Neural progenitor cell (in vitro differentiated cells): ENCODE data around the gene LINC01488. TPM values are rescaled to one million over a fixed set of nuclear protein-coding genes. Genes with fewer than 3 reads are reported as not detected.

Source experiments
- DNase-seq: peaks from one replicate; pipeline ENCODE4 v3.0.0-alpha.2; 2016; ENCODE audit warnings: low spot score
- H2AFZ ChIP-seq: fragments of 200-600 bp; sonication (generic); replicated peaks from 2 replicates; pipeline ENCODE4 v1.6.1; 2016; ENCODE audit warnings: antibody characterized with exemption
- H3F3A ChIP-seq: fragments of 200-600 bp; sonication (generic); 2 replicates; pipeline ENCODE4 v1.6.1; 2016; ENCODE audit warnings: antibody characterized with exemption, low read depth
- H3K27ac ChIP-seq: fragments of 200-600 bp; sonication (generic); 2 replicates; pipeline ENCODE4 v1.5.1; 2016; ENCODE audit warnings: mild to moderate bottlenecking
- H3K27me3 ChIP-seq: fragments of 200-600 bp; sonication (generic); 2 replicates; pipeline ENCODE4 v1.6.1; 2016; ENCODE audit warnings: mild to moderate bottlenecking, moderate library complexity
- H3K36me3 ChIP-seq: fragments of 200-600 bp; sonication (generic); 2 replicates; pipeline ENCODE4 v1.5.1; 2016
- H3K4me1 ChIP-seq: fragments of 200-600 bp; sonication (generic); 2 replicates; pipeline ENCODE4 v1.6.1; 2016; ENCODE audit warnings: mixed run types
- H3K4me2 ChIP-seq: fragments of 200-600 bp; sonication (generic); 2 replicates; pipeline ENCODE4 v1.6.1; 2016
- H3K4me3 ChIP-seq: fragments of 200-600 bp; sonication (generic); 2 replicates; pipeline ENCODE4 v1.5.1; 2016
- H3K79me2 ChIP-seq: fragments of 200-600 bp; sonication (generic); 2 replicates; pipeline ENCODE4 v1.6.1; 2016; ENCODE audit warnings: low read depth
- H3K9ac ChIP-seq: fragments of 200-600 bp; sonication (generic); 2 replicates; pipeline ENCODE4 v1.6.1; 2016
- H3K9me3 ChIP-seq: fragments of 200-600 bp; sonication (generic); 2 replicates; pipeline ENCODE4 v1.5.1; 2016; ENCODE audit warnings: low read depth
- H4K20me1 ChIP-seq: fragments of 200-600 bp; sonication (generic); 2 replicates; pipeline ENCODE4 v1.6.1; 2016; ENCODE audit warnings: low read depth
- H3K27ac Mint-ChIP-seq: 3 replicates; pipeline ENCODE4 v1.8.0; 2021; ENCODE audit warnings: mixed read lengths
- H3K27me3 Mint-ChIP-seq: 2 replicates; pipeline ENCODE4 v1.8.0; 2022; ENCODE audit warnings: low read depth, mild to moderate bottlenecking, inconsistent platforms, moderate library complexity, mixed read lengths; ENCODE audit not compliant: insufficient read depth
- H3K36me3 Mint-ChIP-seq: 3 replicates; pipeline ENCODE4 v1.8.0; 2021; ENCODE audit warnings: mixed read lengths
- H3K4me1 Mint-ChIP-seq: 3 replicates; pipeline ENCODE4 v1.8.0; 2021; ENCODE audit warnings: mixed read lengths
- H3K4me3 Mint-ChIP-seq: 3 replicates; pipeline ENCODE4 v1.8.0; 2021; ENCODE audit warnings: mild to moderate bottlenecking, moderate library complexity, mixed read lengths
- H3K9me3 Mint-ChIP-seq: 3 replicates; pipeline ENCODE4 v1.8.0; 2020; ENCODE audit warnings: mixed read lengths
- EZH2 ChIP-seq: fragments of 200-600 bp; sonication (generic); IDR thresholded peaks from 2 replicates; pipeline ENCODE4 v1.6.1; 2017; ENCODE audit warnings: antibody characterized with exemption, mild to moderate bottlenecking, moderate library complexity
- EZH2phosphoT487 ChIP-seq: fragments of 200-600 bp; sonication (generic); IDR thresholded peaks from 2 replicates; pipeline ENCODE4 v1.6.1; 2017; ENCODE audit warnings: antibody characterized with exemption
- total RNA-seq: library from RNA; depleted of rRNA; stranded (reverse); fragments of >200 nt; gene quantifications from 2 replicates; pipeline ENCODE4 v1.2.3, GENCODE V29; 2015; ENCODE audit warnings: low replicate concordance
- TF ChIP-seq, protein P1 (sequence below): fragments of 200-600 bp; sonication (generic); IDR thresholded peaks from 2 replicates; pipeline ENCODE4 v1.5.1; 2017; ENCODE audit warnings: antibody characterized with exemption, mild to moderate bottlenecking

Gene LINC01488
- total RNA-seq, 1 donor from 2014 or later: 0.09 TPM

DNA sequence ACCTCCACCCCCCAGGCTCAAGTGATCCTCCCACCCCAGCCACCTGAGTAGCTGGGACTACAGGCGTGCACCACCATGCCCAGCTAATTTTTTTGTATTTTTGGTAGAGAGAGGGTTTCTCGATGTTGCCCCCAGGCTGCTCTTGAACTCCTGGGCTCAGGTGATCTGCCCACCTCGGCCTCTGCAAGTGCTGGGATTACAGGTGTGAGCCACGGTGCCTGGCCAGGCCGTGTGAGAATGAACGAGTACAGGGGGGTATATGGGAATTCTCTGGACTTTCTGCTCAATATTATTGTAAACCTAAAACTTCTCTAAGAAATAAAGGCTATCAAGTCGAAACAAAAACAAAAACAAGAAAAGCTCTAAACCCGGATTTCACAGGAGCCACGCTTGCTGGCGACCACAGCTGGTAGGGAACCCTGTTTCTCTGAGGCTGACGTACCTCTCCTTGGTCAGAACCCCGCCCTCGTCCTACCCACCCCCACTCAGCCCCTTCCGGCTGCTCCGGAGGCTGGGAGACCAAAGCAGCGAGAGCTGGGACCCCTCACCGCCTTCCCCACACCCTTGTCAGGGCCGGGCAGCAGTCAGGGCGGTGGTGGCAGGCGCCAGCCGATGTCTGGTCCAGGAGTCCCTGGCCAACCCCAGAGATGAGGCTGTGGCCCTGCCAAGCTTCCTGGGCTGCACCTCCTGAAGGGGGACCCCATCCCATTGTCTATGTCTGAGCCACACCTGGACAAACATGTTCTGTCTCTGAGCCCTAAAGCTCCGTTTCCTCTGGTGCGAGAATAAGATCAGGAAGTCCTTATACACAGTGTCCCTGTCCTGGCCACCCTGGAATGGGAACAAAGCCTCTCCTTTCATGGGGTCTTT lies 52.1 kb downstream of the LINC01488 start:
- Mint-ChIP-seq H3K36me3 (no peaks in the 10 kb centered on the region), H3K4me3 (no peak overlapping the region), H3K4me1 (no peaks in the 10 kb centered on the region), H3K27me3 (peaks cover 13% of the 10 kb centered on the region), H3K27ac (no peak overlapping the region), H3K9me3 (peaks cover 5% of the 10 kb centered on the region)
- Histone ChIP-seq H3K4me3 (no peak overlapping the region), H3K27me3 (no peaks in the 10 kb centered on the region), H2AFZ (no peak overlapping the region), H3F3A (no peaks in the 10 kb centered on the region), H3K36me3 (no peaks in the 10 kb centered on the region), H3K4me1 (no peaks in the 10 kb centered on the region), H3K79me2 (no peaks in the 10 kb centered on the region), H3K9me3 (no peaks in the 10 kb centered on the region), H3K27ac (no peak overlapping the region), H4K20me1 (no peaks in the 10 kb centered on the region), H3K4me2 (no peak overlapping the region), H3K9ac (no peak overlapping the region)
- TF ChIP-seq EZH2 (no peak), EZH2phosphoT487 (no peak)
- TF ChIP-seq, protein P1, sequence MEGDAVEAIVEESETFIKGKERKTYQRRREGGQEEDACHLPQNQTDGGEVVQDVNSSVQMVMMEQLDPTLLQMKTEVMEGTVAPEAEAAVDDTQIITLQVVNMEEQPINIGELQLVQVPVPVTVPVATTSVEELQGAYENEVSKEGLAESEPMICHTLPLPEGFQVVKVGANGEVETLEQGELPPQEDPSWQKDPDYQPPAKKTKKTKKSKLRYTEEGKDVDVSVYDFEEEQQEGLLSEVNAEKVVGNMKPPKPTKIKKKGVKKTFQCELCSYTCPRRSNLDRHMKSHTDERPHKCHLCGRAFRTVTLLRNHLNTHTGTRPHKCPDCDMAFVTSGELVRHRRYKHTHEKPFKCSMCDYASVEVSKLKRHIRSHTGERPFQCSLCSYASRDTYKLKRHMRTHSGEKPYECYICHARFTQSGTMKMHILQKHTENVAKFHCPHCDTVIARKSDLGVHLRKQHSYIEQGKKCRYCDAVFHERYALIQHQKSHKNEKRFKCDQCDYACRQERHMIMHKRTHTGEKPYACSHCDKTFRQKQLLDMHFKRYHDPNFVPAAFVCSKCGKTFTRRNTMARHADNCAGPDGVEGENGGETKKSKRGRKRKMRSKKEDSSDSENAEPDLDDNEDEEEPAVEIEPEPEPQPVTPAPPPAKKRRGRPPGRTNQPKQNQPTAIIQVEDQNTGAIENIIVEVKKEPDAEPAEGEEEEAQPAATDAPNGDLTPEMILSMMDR: no peak
- no peak for DNase-seq

DNA sequence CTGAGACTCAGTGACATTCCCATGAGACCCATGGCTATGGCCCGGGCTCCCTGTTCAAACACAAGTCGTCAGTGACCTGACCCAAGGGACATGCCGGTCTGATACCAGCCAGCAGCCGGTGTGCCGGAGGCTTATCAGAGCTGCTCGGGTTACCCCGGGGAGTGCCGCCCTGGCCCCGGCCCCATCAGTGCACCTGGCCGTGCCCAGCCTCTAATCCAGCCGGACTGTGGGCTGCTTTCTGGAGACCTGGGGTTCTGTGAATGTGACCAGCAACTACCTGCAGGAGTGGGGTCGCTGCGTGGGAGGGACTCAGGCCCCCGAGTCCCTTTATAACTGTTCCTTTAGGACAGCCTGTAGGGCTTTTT lies 52.7 kb downstream of the LINC01488 start:
- Histone ChIP-seq H3K79me2 (no peaks in the 10 kb centered on the region), H3K36me3 (no peaks in the 10 kb centered on the region), H3K4me3 (no peak overlapping the region), H2AFZ (no peak overlapping the region), H3K9ac (no peak overlapping the region), H3K4me2 (no peak overlapping the region), H3K27me3 (no peaks in the 10 kb centered on the region), H3K4me1 (no peaks in the 10 kb centered on the region), H4K20me1 (no peaks in the 10 kb centered on the region), H3K27ac (no peak overlapping the region), H3F3A (no peaks in the 10 kb centered on the region), H3K9me3 (no peaks in the 10 kb centered on the region)
- Mint-ChIP-seq H3K27ac (no peak overlapping the region), H3K4me3 (no peak overlapping the region), H3K9me3 (peaks cover 5% of the 10 kb centered on the region), H3K4me1 (no peaks in the 10 kb centered on the region), H3K36me3 (no peaks in the 10 kb centered on the region), H3K27me3 (peaks cover 13% of the 10 kb centered on the region)
- DNase-seq: no peak
- TF ChIP-seq, protein P1: no peak
- TF ChIP-seq EZH2 (no peak), EZH2phosphoT487 (no peak)

DNA sequence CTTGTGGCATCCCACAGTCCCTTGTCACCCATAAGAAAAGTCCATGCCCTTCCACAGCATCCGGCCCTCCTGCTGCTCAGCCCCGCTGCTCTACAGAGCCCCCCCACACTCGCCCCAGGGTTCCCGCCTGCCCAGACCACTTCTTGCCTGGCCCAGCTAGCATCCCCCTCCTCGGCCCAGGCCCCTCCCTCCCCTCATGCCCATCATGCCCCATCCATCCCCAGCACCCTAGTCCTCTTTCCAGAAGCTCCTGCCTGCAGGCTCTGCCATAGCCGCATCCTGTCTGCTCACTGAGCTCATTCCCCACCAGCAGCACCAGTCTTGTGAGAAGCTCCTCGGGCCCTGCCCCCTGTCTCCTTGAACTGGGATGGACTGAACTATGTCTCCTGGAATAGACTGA lies 54.4 kb downstream of the LINC01488 start:
- TF ChIP-seq, protein P1: no peak
- TF ChIP-seq EZH2: no peak
- TF ChIP-seq EZH2phosphoT487: no peak
- H2AFZ ChIP-seq: no peak overlapping the region
- H3K27me3 ChIP-seq: no peaks in the 10 kb centered on the region
- H3K36me3 ChIP-seq: no peaks in the 10 kb centered on the region
- H3K4me3 Mint-ChIP-seq: peak overlapping the region; percentile 15
- no peak overlapping the region for H3K27ac Mint-ChIP-seq
- no peaks in the 10 kb centered on the region for H3K9me3 ChIP-seq
- peaks cover 6% of the 10 kb centered on the region for H3K27me3 Mint-ChIP-seq
- H3K9ac ChIP-seq: no peak overlapping the region
- no peak overlapping the region for H3K4me3 ChIP-seq
- H3K27ac ChIP-seq: no peak overlapping the region
- H3K4me2 ChIP-seq: no peak overlapping the region
- peaks cover 2% of the 10 kb centered on the region for H3K4me1 ChIP-seq
- DNase-seq: no peak
- no peaks in the 10 kb centered on the region for H4K20me1 ChIP-seq
- H3F3A ChIP-seq: no peaks in the 10 kb centered on the region
- peaks cover 5% of the 10 kb centered on the region for H3K9me3 Mint-ChIP-seq
- peaks cover 2% of the 10 kb centered on the region for H3K4me1 Mint-ChIP-seq
- no peaks in the 10 kb centered on the region for H3K79me2 ChIP-seq
- H3K36me3 Mint-ChIP-seq: no peaks in the 10 kb centered on the region
